AG04449 (cell line): Measurements from ENCODE around the gene CD81.
"Not testable (repeated sequence)": the region's sequence is repeated elsewhere in the genome, so short reads cannot be mapped to it uniquely, and the experiment has no call there.

ENCODE experiments used
- CTCF ChIA-PET: fragments of 350-600 bp; formaldehyde crosslinking; extraction: SDS; loops from one replicate; lab custom pipeline; 2021; ENCODE audit warnings: antibody characterized with exemption; lab: Yijun Ruan, JAX
- POLR2A ChIA-PET: fragments of 400-600, 350-600 bp; formaldehyde crosslinking; extraction: SDS; loops from one replicate; lab custom pipeline; 2020; ENCODE audit warnings: antibody characterized with exemption, inconsistent platforms; lab: Yijun Ruan, JAX
- DNase-seq: peaks from one replicate; pipeline ENCODE4 v3.0.0-alpha.2; 2010; ENCODE audit warnings: low read depth, low spot score
- H3K4me3 ChIP-seq: 2 replicates; pipeline ENCODE4 v1.5.1; 2011; ENCODE audit warnings: low read depth, mild to moderate bottlenecking, control low read depth, low read length
- TF ChIP-seq, protein P1 (sequence below): IDR thresholded peaks from one replicate; pipeline ENCODE4 v1.5.1; 2011; ENCODE audit warnings: mild to moderate bottlenecking, moderate library complexity, low read length, control low read depth, inconsistent platforms; ENCODE audit not compliant: insufficient read depth; ENCODE audit errors: missing control alignments

CD81 gene

GRCh38 chr11:2338760-2339159 lies 38.4 kb upstream of the CD81 start:
- CTCF ChIA-PET, POLR2A ChIA-PET, H3K4me3 ChIP-seq: not testable (repeated sequence)

GRCh38 chr11:2342557-2342956 lies 34.6 kb upstream of the CD81 start:
- DNase-seq: no peak
- CTCF ChIA-PET: no interaction called here
- TF ChIP-seq, protein P1, sequence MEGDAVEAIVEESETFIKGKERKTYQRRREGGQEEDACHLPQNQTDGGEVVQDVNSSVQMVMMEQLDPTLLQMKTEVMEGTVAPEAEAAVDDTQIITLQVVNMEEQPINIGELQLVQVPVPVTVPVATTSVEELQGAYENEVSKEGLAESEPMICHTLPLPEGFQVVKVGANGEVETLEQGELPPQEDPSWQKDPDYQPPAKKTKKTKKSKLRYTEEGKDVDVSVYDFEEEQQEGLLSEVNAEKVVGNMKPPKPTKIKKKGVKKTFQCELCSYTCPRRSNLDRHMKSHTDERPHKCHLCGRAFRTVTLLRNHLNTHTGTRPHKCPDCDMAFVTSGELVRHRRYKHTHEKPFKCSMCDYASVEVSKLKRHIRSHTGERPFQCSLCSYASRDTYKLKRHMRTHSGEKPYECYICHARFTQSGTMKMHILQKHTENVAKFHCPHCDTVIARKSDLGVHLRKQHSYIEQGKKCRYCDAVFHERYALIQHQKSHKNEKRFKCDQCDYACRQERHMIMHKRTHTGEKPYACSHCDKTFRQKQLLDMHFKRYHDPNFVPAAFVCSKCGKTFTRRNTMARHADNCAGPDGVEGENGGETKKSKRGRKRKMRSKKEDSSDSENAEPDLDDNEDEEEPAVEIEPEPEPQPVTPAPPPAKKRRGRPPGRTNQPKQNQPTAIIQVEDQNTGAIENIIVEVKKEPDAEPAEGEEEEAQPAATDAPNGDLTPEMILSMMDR: no peak
- H3K4me3 ChIP-seq: no peak overlapping the region
- POLR2A ChIA-PET: interaction anchor here (0.5 kb wide), 1 partner anchor 542 kb away, joined by 3 read pairs; no protein-coding TSS in a partner anchor

More at GRCh38 chr11:2338760-2339159, 38.4 kb upstream of the CD81 start:
- not testable (repeated sequence) for DNase-seq

GRCh38 chr11:2342981-2343380 lies 34.1 kb upstream of the CD81 start:
- TF ChIP-seq, protein P1: no peak
- POLR2A ChIA-PET: interaction anchor here (0.5 kb wide), 1 partner anchor 541 kb away, joined by 3 read pairs; no protein-coding TSS in a partner anchor
- CTCF ChIA-PET: no interaction called here
- DNase-seq: no peak
- no peak overlapping the region for H3K4me3 ChIP-seq

GRCh38 chr11:2343502-2343901 lies 33.6 kb upstream of the CD81 start:
- no peak for DNase-seq
- H3K4me3 ChIP-seq: no peak overlapping the region
- TF ChIP-seq, protein P1: no peak
- POLR2A ChIA-PET: no interaction called here
- CTCF ChIA-PET: no interaction called here

- no peak overlapping the region for H3K4me3 ChIP-seq
- no peak for DNase-seq
- TF ChIP-seq, protein P1: no peak
- POLR2A ChIA-PET: no interaction called here
- CTCF ChIA-PET: no interaction called here
Measured at GRCh38 chr11:2345050-2345449, 32.1 kb upstream of the CD81 start.

GRCh38 chr11:2346014-2346413 lies 31.1 kb upstream of the CD81 start:
- H3K4me3 ChIP-seq: no peak overlapping the region
- TF ChIP-seq, protein P1: no peak
- POLR2A ChIA-PET: no interaction called here
- DNase-seq: no peak
- CTCF ChIA-PET: no interaction called here

DNA sequence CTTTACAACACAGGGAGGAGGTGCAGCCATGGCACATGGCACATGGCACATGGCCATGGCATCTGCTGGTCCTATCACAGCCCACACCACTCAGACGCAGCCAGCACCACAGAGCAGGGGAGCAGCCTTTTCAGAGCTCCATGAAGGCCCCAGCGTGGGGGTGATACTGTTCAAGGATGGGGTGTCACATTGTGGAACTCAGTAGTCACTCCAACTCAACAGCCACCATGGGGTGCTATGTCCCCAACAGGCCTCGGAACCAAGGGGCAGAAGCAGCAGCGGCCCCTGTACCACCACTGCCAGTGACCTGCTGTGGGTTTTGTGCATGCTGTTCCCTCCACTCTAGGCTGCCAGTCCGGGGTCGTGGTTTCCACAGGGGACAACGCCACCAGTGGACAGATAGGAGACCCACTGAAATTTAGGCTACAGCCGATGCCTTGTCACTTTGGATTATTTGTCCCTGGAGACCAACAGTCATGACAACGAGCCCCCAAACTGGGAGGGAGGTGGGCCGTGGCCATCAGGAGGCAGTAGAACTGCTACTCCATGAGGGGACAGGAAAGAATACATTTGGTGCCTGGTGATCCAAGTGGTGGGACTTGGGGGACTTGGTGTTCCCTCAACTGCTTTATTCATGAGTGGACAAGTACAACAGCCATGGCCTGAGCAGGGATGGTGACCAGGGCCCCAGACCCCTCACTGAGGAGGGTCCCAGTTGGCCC lies 30.4 kb upstream of the CD81 start:
- ChIA-PET CTCF (no interaction called here), POLR2A (no interaction called here)
- DNase-seq: no peak
- TF ChIP-seq, protein P1: no peak
- no peak overlapping the region for H3K4me3 ChIP-seq
